OCI-LY7 (cell line): ENCODE measurements around the gene MPRIP. TPM values are rescaled to one million over a fixed set of nuclear protein-coding genes. Genes with fewer than 3 reads are reported as not detected.

Source experiments
- BruUV-seq: library from RNA; stranded (reverse); fragments of 400-500 nt; replicated peaks from 2 replicates; lab custom pipeline; 2021; lab: Mats Ljungman, UMichigan
- CTCF ChIA-PET: fragments of 300-600 bp; sonication (Branson Sonifier 250); formaldehyde crosslinking; loops from one replicate; lab custom pipeline; 2022; ENCODE audit warnings: antibody characterized with exemption; ENCODE audit not compliant: unreplicated experiment; lab: Charles Lee
- POLR2A ChIA-PET: fragments of 300-600 bp; sonication (Branson Sonifier 250); formaldehyde crosslinking; loops from one replicate; lab custom pipeline; 2022; ENCODE audit warnings: antibody characterized with exemption; lab: Charles Lee
- DNase-seq: peaks from one replicate; pipeline ENCODE4 v3.0.0-alpha.2; 2015; ENCODE audit warnings: low spot score
- H2AFZ ChIP-seq: fragments of 200-600 bp; sonication (generic), shearing (Covaris generic); 2 replicates; pipeline ENCODE4 v1.6.1; 2014; ENCODE audit warnings: mild to moderate bottlenecking, antibody characterized with exemption, low read length, moderate library complexity
- H3K27ac ChIP-seq: fragments of 200-600 bp; sonication (generic); 2 replicates; pipeline ENCODE4 v1.5.1; 2014; ENCODE audit warnings: mixed run types, low read depth, mild to moderate bottlenecking, moderate library complexity, low read length, inconsistent platforms; ENCODE audit not compliant: poor library complexity, severe bottlenecking
- H3K36me3 ChIP-seq: fragments of 200-600 bp; sonication (generic); 2 replicates; pipeline ENCODE4 v1.6.1; 2014; ENCODE audit warnings: mild to moderate bottlenecking, antibody characterized with exemption, low read length, moderate library complexity, mixed read lengths; ENCODE audit not compliant: insufficient read depth
- H3K4me1 ChIP-seq: fragments of 200-600 bp; sonication (generic); 2 replicates; pipeline ENCODE4 v1.5.1; 2014; ENCODE audit warnings: mild to moderate bottlenecking, low read length; ENCODE audit not compliant: insufficient read depth, poor library complexity, severe bottlenecking
- H3K4me2 ChIP-seq: fragments of 200-600 bp; sonication (generic); 2 replicates; pipeline ENCODE4 v1.6.1; 2014; ENCODE audit warnings: mild to moderate bottlenecking, low read length
- H3K4me3 ChIP-seq: fragments of 200-600 bp; sonication (generic); 2 replicates; pipeline ENCODE4 v1.5.1; 2014; ENCODE audit warnings: mild to moderate bottlenecking, low read depth, low read length; ENCODE audit not compliant: poor library complexity, severe bottlenecking
- H3K79me2 ChIP-seq: fragments of 200-600 bp; sonication (generic); 2 replicates; pipeline ENCODE4 v1.6.1; 2016; ENCODE audit warnings: low read depth, mild to moderate bottlenecking, low read length, moderate library complexity, mixed read lengths; ENCODE audit not compliant: insufficient read depth
- H3K9me2 ChIP-seq: fragments of 200-600 bp; sonication (generic); 2 replicates; pipeline ENCODE4 v1.6.1; 2016; ENCODE audit warnings: mild to moderate bottlenecking, low read length, mixed read lengths; ENCODE audit not compliant: insufficient read depth
- H3K9me3 ChIP-seq: fragments of 200-600 bp; sonication (generic); 2 replicates; pipeline ENCODE4 v1.6.1; 2014; ENCODE audit warnings: mild to moderate bottlenecking, mixed run types, low read length, mixed read lengths
- H4K20me1 ChIP-seq: fragments of 200-600 bp; sonication (generic); 2 replicates; pipeline ENCODE4 v1.6.1; 2014; ENCODE audit warnings: mild to moderate bottlenecking, antibody characterized with exemption, low read length, moderate library complexity, mixed read lengths; ENCODE audit not compliant: insufficient read depth
- EZH2phosphoT487 ChIP-seq: fragments of 200-600 bp; sonication (generic); IDR thresholded peaks from 2 replicates; pipeline ENCODE4 v1.6.1; 2018; ENCODE audit warnings: low read depth, borderline replicate concordance, mild to moderate bottlenecking, mixed run types, antibody characterized with exemption, low read length, moderate library complexity, mixed read lengths
- intact Hi-C: fragments of 100-400 bp; cut with micrococcal nuclease; formaldehyde crosslinking; loops from one replicate; pipeline ENCODE4 v1.10.0; 2022; ENCODE audit not compliant: unreplicated experiment
- total RNA-seq, 2 experiments: library from RNA; depleted of rRNA in 1 of 2; stranded (reverse); fragments of >200 nt in 1 of 2; shearing (Covaris generic) in 1 of 2; gene quantifications; 2 replicates each; pipeline ENCODE4 v1.2.3, GENCODE V29; 2014 to 2022
- TF ChIP-seq, protein P1 (sequence below): fragments of 200-600 bp; sonication (generic); conservative IDR thresholded peaks from 2 replicates; pipeline ENCODE4 v1.5.1; 2014; ENCODE audit warnings: mild to moderate bottlenecking, antibody characterized with exemption, low read length, moderate library complexity, mixed read lengths

MPRIP gene
- total RNA-seq, 2 experiments from 2014 or later, result 73.3 to 109 TPM

- no TSS peak for BruUV-seq
- Histone ChIP-seq H3K27ac (no peak overlapping the region), H4K20me1 (no peaks in the 10 kb centered on the region), H3K79me2 (no peaks in the 10 kb centered on the region), H3K4me3 (no peak overlapping the region), H2AFZ (no peak overlapping the region), H3K9me3 (no peaks in the 10 kb centered on the region), H3K36me3 (peaks cover 53% of the 10 kb centered on the region), H3K4me2 (no peak overlapping the region), H3K4me1 (peaks cover 21% of the 10 kb centered on the region), H3K9me2 (no peaks in the 10 kb centered on the region)
- ChIA-PET CTCF (no interaction called here), POLR2A (no interaction called here)
- TF ChIP-seq, protein P1, sequence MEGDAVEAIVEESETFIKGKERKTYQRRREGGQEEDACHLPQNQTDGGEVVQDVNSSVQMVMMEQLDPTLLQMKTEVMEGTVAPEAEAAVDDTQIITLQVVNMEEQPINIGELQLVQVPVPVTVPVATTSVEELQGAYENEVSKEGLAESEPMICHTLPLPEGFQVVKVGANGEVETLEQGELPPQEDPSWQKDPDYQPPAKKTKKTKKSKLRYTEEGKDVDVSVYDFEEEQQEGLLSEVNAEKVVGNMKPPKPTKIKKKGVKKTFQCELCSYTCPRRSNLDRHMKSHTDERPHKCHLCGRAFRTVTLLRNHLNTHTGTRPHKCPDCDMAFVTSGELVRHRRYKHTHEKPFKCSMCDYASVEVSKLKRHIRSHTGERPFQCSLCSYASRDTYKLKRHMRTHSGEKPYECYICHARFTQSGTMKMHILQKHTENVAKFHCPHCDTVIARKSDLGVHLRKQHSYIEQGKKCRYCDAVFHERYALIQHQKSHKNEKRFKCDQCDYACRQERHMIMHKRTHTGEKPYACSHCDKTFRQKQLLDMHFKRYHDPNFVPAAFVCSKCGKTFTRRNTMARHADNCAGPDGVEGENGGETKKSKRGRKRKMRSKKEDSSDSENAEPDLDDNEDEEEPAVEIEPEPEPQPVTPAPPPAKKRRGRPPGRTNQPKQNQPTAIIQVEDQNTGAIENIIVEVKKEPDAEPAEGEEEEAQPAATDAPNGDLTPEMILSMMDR, result no peak
- no peak for TF ChIP-seq EZH2phosphoT487
- no peak for DNase-seq
- intact Hi-C loops, result no loop called here
These were observed 137.9 kb downstream of the MPRIP start for GRCh38 chr17:17180141-17180603.

DNA sequence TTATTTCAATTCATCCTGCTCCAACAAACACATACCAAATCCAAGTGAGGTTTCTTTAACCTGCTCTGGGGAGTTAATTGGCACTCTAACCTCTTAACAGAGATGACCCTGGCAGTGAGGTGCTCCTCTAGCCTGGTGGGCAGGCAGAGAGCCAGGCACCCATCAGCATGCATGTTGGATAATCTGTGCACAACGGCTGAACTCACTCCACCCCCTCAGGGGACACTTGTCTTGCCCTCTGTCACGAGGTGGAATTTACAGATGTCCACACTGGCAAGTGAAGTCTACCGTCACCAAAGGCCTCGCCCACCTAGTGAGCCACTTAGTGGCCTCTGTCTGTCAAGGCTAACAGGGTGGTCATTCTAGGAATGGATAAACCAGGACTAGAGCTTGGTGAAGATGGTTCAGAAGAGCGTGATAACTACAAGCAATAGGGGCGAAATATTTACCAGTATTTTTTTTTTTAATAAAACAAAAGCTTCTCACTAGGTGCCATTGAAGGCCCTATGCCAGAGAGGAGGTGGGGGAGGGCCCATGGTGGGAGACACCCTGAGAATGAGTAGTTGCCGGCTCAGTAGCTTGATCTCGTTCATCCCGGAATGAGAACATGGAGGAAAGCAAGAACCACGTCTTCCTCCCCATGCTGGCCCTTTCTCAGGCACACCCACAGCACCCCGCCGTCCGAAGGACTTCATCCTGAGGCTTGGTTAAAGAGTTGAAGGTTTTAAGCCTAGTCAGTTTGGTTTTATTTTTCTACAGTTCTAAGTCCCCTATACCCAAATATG is 138.7 kb downstream of the MPRIP start:
- Histone ChIP-seq H2AFZ (no peak overlapping the region), H3K4me2 (peak overlapping the region; percentile 52; the same call in 1 of the 2 replicates), H3K4me3 (no peak overlapping the region), H3K36me3 (peaks cover 49% of the 10 kb centered on the region), H3K4me1 (peaks cover 19% of the 10 kb centered on the region), H3K27ac (no peak overlapping the region), H3K9me3 (no peaks in the 10 kb centered on the region), H4K20me1 (no peaks in the 10 kb centered on the region), H3K79me2 (no peaks in the 10 kb centered on the region), H3K9me2 (no peaks in the 10 kb centered on the region)
- intact Hi-C loops, result no loop called here
- POLR2A ChIA-PET, result interaction anchor here (0.6 kb wide), 2 partner anchors 27 to 1092 kb away, joined by 3 to 4 read pairs; no protein-coding TSS in a partner anchor
- BruUV-seq, result no TSS peak
- TF ChIP-seq EZH2phosphoT487, result no peak
- TF ChIP-seq, protein P1, result no peak
- DNase-seq, result no peak
- CTCF ChIA-PET, result interaction anchor here (0.9 kb wide), 1 partner anchor 189 kb away, joined by 3 read pairs; no protein-coding TSS in a partner anchor
